ENCODE data around the gene IKBKG. TPM values are rescaled to one million over a fixed set of nuclear protein-coding genes. Genes with fewer than 3 reads are reported as not detected.

The IKBKG gene
- total and polyA plus RNA-seq, 2 of the 8 experiments (the other 6 are each of a cell fraction or from before 2014, with no cell fraction given), result 17.5 to 18.1 TPM

DNA sequence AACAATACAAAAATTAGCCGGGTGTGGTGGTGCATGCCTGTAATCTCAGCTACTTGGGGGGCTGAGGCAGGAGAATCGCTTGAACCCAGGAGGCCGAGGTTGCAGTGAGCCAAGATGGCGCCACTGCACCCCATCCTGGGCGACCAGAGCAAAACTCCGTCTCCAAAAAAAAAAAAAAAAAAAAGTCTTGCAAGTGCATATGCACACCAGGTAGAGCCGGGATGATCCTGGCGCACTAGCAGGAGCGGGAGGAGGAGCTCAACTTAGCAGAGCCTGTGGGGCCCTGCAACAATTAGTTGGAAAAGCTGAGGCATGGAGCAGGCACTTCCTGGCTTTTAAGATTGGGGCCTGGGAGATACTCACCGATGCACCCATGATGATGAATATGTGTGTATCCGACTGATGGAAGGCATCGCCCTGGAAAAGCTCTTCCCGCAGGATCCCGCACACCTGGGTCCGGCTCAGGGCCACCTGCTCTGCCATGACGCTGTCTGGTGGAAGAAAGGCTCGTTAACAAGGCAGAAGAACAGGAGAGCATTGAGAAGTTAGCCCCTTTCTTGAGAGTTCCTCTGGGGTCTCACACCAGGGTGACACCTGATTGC lies 1.6 kb upstream of the IKBKG start (continued):
- TF ChIP-seq, protein P1, sequence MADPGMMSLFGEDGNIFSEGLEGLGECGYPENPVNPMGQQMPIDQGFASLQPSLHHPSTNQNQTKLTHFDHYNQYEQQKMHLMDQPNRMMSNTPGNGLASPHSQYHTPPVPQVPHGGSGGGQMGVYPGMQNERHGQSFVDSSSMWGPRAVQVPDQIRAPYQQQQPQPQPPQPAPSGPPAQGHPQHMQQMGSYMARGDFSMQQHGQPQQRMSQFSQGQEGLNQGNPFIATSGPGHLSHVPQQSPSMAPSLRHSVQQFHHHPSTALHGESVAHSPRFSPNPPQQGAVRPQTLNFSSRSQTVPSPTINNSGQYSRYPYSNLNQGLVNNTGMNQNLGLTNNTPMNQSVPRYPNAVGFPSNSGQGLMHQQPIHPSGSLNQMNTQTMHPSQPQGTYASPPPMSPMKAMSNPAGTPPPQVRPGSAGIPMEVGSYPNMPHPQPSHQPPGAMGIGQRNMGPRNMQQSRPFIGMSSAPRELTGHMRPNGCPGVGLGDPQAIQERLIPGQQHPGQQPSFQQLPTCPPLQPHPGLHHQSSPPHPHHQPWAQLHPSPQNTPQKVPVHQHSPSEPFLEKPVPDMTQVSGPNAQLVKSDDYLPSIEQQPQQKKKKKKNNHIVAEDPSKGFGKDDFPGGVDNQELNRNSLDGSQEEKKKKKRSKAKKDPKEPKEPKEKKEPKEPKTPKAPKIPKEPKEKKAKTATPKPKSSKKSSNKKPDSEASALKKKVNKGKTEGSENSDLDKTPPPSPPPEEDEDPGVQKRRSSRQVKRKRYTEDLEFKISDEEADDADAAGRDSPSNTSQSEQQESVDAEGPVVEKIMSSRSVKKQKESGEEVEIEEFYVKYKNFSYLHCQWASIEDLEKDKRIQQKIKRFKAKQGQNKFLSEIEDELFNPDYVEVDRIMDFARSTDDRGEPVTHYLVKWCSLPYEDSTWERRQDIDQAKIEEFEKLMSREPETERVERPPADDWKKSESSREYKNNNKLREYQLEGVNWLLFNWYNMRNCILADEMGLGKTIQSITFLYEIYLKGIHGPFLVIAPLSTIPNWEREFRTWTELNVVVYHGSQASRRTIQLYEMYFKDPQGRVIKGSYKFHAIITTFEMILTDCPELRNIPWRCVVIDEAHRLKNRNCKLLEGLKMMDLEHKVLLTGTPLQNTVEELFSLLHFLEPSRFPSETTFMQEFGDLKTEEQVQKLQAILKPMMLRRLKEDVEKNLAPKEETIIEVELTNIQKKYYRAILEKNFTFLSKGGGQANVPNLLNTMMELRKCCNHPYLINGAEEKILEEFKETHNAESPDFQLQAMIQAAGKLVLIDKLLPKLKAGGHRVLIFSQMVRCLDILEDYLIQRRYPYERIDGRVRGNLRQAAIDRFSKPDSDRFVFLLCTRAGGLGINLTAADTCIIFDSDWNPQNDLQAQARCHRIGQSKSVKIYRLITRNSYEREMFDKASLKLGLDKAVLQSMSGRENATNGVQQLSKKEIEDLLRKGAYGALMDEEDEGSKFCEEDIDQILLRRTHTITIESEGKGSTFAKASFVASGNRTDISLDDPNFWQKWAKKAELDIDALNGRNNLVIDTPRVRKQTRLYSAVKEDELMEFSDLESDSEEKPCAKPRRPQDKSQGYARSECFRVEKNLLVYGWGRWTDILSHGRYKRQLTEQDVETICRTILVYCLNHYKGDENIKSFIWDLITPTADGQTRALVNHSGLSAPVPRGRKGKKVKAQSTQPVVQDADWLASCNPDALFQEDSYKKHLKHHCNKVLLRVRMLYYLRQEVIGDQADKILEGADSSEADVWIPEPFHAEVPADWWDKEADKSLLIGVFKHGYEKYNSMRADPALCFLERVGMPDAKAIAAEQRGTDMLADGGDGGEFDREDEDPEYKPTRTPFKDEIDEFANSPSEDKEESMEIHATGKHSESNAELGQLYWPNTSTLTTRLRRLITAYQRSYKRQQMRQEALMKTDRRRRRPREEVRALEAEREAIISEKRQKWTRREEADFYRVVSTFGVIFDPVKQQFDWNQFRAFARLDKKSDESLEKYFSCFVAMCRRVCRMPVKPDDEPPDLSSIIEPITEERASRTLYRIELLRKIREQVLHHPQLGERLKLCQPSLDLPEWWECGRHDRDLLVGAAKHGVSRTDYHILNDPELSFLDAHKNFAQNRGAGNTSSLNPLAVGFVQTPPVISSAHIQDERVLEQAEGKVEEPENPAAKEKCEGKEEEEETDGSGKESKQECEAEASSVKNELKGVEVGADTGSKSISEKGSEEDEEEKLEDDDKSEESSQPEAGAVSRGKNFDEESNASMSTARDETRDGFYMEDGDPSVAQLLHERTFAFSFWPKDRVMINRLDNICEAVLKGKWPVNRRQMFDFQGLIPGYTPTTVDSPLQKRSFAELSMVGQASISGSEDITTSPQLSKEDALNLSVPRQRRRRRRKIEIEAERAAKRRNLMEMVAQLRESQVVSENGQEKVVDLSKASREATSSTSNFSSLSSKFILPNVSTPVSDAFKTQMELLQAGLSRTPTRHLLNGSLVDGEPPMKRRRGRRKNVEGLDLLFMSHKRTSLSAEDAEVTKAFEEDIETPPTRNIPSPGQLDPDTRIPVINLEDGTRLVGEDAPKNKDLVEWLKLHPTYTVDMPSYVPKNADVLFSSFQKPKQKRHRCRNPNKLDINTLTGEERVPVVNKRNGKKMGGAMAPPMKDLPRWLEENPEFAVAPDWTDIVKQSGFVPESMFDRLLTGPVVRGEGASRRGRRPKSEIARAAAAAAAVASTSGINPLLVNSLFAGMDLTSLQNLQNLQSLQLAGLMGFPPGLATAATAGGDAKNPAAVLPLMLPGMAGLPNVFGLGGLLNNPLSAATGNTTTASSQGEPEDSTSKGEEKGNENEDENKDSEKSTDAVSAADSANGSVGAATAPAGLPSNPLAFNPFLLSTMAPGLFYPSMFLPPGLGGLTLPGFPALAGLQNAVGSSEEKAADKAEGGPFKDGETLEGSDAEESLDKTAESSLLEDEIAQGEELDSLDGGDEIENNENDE (IDR thresholded peaks at IDR 0.05; ENCODE audit: insufficient replicate concordance, low read length), result no peak

Data from H1 (cell line).